GM10248 (cell line): Measurements from ENCODE around the gene ACTL10.

Source experiments
- CTCF ChIA-PET: fragments of 300-600 bp; sonication (Branson Sonifier 250); formaldehyde crosslinking; extraction: SDS; loops from one replicate; lab custom pipeline; 2021; ENCODE audit warnings: antibody characterized with exemption; lab: Yijun Ruan, JAX
- POLR2A ChIA-PET: fragments of 350-650 bp; sonication (Branson Sonifier 250); formaldehyde crosslinking; extraction: SDS; loops from one replicate; lab custom pipeline; 2020; ENCODE audit warnings: antibody characterized with exemption; lab: Yijun Ruan, JAX
- DNase-seq: peaks from one replicate; pipeline ENCODE4 v3.0.0; 2012; ENCODE audit errors: extremely low spot score
- CTCF ChIP-seq: IDR thresholded peaks from 2 replicates; pipeline ENCODE4 v1.5.1; 2012; ENCODE audit warnings: mild to moderate bottlenecking, low read depth; ENCODE audit errors: extremely low read depth, missing control alignments, control extremely low read depth

ACTL10 gene

GRCh38 chr20:33664085-33664761, 2.5 kb upstream of the ACTL10 start:
- ChIA-PET POLR2A (interaction anchor here (0.5 to 1.6 kb wide), 6 partner anchors 10 to 1126 kb away, joined by 3 to 12 read pairs (median 4); partner anchors contain the start of gene NECAB3), CTCF (interaction anchor here (1.2 to 5.6 kb wide), 7 partner anchors 11 to 207 kb away, joined by 3 to 61 read pairs (median 5); no protein-coding TSS in a partner anchor)

GRCh38 chr20:33664762-33665144, 2.0 kb upstream of the ACTL10 start:
- no peak for TF ChIP-seq CTCF
- no peak for DNase-seq
- ChIA-PET CTCF (interaction anchor here (1.2 to 5.6 kb wide), 4 partner anchors 12 to 207 kb away, joined by 4 to 61 read pairs (median 5); no protein-coding TSS in a partner anchor), POLR2A (interaction anchor here (0.6 to 0.9 kb wide), 2 partner anchors 9 to 204 kb away, joined by 3 to 6 read pairs; partner anchors contain the start of gene NECAB3)

More at GRCh38 chr20:33664085-33664761, 2.5 kb upstream of the ACTL10 start:
- DNase-seq, result no peak
- TF ChIP-seq CTCF, result no peak

GRCh38 chr20:33667245-33667675, 517 bp downstream of the ACTL10 start:
- TF ChIP-seq CTCF, result no peak

GRCh38 chr20:33667676-33668465, 1.1 kb downstream of the ACTL10 start:
- ChIA-PET CTCF (interaction anchor here (0.7 to 5.6 kb wide), 31 partner anchors 9 to 269 kb away, joined by 3 to 61 read pairs (median 4); partner anchors contain the start of genes CBFA2T2, CDK5RAP1 and SNTA1), POLR2A (no interaction called here)
- DNase-seq, result peak; percentile 86
- TF ChIP-seq CTCF, result peak; percentile 85

More at GRCh38 chr20:33667245-33667675, 517 bp downstream of the ACTL10 start:
- CTCF ChIA-PET, result interaction anchor here (0.8 to 5.6 kb wide), 25 partner anchors 8 to 268 kb away, joined by 3 to 61 read pairs (median 4); partner anchors contain the start of genes CBFA2T2 and CDK5RAP1
- DNase-seq, result no peak
- POLR2A ChIA-PET, result interaction anchor here (0.6 to 1.1 kb wide), 4 partner anchors 13 to 1920 kb away, joined by 3 to 11 read pairs (median 4); no protein-coding TSS in a partner anchor

- ChIA-PET POLR2A (no interaction called here), CTCF (interaction anchor here (0.7 to 5.6 kb wide), 26 partner anchors 9 to 267 kb away, joined by 3 to 61 read pairs (median 4); partner anchors contain the start of genes CBFA2T2, CDK5RAP1 and SNTA1)
- no peak for DNase-seq
- no peak for TF ChIP-seq CTCF
Observed at GRCh38 chr20:33668466-33669155, 1.9 kb downstream of the ACTL10 start.
